ENCODE results near the gene LYPD5. TPM values are rescaled to one million over a fixed set of nuclear protein-coding genes. Genes with fewer than 3 reads are reported as not detected.

Gene LYPD5, protein sequence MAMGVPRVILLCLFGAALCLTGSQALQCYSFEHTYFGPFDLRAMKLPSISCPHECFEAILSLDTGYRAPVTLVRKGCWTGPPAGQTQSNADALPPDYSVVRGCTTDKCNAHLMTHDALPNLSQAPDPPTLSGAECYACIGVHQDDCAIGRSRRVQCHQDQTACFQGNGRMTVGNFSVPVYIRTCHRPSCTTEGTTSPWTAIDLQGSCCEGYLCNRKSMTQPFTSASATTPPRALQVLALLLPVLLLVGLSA
- total RNA-seq (10 to 100 TPM in 1 of 2 donors, 1 to 10 TPM in 1; 4.9 to 14.7 TPM), polyA plus RNA-seq (ENCODE audit: insufficient read depth, low read depth, low replicate concordance) (12.6 TPM)
- long read RNA-seq, donor 1, result 0 reads
- long read RNA-seq, donor 2, partial matches to known transcripts, result 0 of 1 reads
- long read RNA-seq, donor 2, other reads (novel, unspliced or antisense), result 0 of 1 reads

DNA sequence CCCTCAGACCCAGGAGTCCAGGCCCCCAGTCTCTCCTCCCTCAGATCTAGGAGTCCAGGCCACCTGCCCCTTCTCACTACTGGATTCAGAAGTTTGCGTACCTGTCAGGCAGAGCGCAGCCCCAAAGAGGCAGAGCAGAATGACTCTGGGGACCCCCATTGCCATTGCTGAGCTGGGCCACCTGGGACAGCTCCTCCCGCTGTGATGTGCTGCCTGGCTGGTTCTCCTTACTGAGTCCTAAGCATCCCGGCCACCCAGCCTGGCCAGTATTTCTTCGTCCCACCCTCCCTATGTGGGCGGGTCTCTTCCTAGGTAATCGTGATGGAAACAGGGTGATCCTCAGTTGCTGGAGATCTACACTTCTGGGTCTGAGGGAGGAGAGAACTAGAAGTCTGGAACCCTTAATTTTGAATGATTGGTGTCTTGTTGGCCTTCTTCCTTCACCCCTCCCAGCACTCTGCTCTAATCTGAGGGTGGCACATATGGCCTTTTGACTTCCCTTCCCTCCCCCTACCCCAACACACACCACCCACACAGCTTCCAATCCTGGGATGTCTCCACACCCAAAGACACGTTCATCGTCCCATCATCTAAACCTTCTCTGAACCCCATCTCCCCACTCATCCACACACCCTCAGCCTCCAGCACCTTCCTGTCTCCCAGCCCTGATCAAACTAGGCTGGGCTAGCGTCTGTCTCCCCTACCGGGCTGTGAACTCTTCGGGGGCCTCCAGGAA, at the start of gene LYPD5:
Gene LYPD5, minus strand, starts transcription at position 232 of the 736 bp plus-strand sequence. Its CDS starts 67 bp downstream, at position 165.
- TF ChIP-seq POLR2A (IDR thresholded peaks at IDR 0.05), result no peak
- TF ChIP-seq, protein P1, sequence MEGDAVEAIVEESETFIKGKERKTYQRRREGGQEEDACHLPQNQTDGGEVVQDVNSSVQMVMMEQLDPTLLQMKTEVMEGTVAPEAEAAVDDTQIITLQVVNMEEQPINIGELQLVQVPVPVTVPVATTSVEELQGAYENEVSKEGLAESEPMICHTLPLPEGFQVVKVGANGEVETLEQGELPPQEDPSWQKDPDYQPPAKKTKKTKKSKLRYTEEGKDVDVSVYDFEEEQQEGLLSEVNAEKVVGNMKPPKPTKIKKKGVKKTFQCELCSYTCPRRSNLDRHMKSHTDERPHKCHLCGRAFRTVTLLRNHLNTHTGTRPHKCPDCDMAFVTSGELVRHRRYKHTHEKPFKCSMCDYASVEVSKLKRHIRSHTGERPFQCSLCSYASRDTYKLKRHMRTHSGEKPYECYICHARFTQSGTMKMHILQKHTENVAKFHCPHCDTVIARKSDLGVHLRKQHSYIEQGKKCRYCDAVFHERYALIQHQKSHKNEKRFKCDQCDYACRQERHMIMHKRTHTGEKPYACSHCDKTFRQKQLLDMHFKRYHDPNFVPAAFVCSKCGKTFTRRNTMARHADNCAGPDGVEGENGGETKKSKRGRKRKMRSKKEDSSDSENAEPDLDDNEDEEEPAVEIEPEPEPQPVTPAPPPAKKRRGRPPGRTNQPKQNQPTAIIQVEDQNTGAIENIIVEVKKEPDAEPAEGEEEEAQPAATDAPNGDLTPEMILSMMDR (IDR thresholded peaks at IDR 0.05), result no peak
- intact Hi-C loops (cut with DNase I; ENCODE audit: low total_unique reads), result no loop called here
- Histone ChIP-seq H3K36me3 (ENCODE audit: low read depth, missing control alignments) (no peaks in the 10 kb centered on the region), H3K27ac (no peak within 1 kb of the TSS), H3K4me1 (peaks cover 4% of the 10 kb centered on the region), H3K27me3 (no peaks in the 10 kb centered on the region), H3K9me3 (no peaks in the 10 kb centered on the region), H3K4me3 (no peak within 1 kb of the TSS)
- 56 to 71% methylated on average over 9 to 12 of the region's 12 CpGs for WGBS, 2 donors
- no peak for DNase-seq

DNA sequence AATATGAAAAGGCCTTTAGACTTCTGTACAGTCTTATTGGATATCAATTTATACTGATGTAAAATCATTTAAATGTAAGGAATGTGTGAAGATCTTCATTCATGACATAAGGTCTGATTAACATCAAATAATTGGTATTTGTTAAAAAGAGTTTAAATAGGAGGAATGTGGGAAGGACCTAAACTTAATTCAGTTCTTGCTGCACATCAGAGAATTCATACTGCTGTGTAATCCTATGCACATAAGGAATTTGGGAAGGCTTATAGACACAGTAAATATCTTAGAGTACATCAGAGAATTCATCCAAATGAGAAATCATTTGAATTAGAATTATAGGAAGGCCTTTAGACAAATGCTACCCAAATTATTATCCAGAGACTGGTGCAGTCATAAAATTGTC, 46.6 kb upstream of the LYPD5 start:
- Histone ChIP-seq H3K4me1 (no peaks in the 10 kb centered on the region), H3K4me3 (no peak overlapping the region), H3K36me3 (ENCODE audit: low read depth, missing control alignments) (no peaks in the 10 kb centered on the region), H3K9me3 (no peaks in the 10 kb centered on the region), H3K27ac (no peak overlapping the region), H3K27me3 (no peaks in the 10 kb centered on the region)
- no peak for DNase-seq
- TF ChIP-seq POLR2A (IDR thresholded peaks at IDR 0.05), result no peak
- TF ChIP-seq, protein P1 (IDR thresholded peaks at IDR 0.05), result no peak
- intact Hi-C loops (cut with DNase I; ENCODE audit: low total_unique reads), result no loop called here

DNA sequence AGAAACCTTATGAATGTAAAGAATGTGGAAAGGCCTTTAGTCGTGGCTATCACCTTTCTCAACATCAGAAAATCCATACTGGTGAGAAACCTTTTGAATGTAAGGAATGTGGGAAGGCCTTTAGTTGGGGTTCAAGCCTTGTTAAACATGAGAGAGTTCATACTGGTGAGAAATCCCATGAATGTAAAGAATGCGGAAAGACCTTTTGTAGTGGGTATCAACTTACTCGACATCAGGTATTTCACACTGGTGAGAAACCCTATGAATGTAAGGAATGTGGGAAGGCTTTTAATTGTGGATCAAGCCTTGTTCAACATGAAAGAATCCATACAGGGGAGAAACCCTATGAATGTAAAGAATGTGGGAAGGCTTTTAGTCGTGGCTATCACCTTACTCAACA, 45.6 kb upstream of the LYPD5 start:
- H3K27me3 ChIP-seq, result no peaks in the 10 kb centered on the region
- intact Hi-C loops (cut with DNase I; ENCODE audit: low total_unique reads), result no loop called here
- no peak for DNase-seq
- H3K36me3 ChIP-seq (ENCODE audit: low read depth, missing control alignments), result no peaks in the 10 kb centered on the region
- 89% methylated on average over 4 of the region's 4 CpGs for WGBS, 2 donors
- H3K9me3 ChIP-seq, result no peaks in the 10 kb centered on the region
- H3K27ac ChIP-seq, result no peak overlapping the region
- H3K4me1 ChIP-seq, result no peaks in the 10 kb centered on the region
- H3K4me3 ChIP-seq, result no peak overlapping the region
- TF ChIP-seq POLR2A (IDR thresholded peaks at IDR 0.05), result no peak
- TF ChIP-seq, protein P1 (IDR thresholded peaks at IDR 0.05), result no peak

DNA sequence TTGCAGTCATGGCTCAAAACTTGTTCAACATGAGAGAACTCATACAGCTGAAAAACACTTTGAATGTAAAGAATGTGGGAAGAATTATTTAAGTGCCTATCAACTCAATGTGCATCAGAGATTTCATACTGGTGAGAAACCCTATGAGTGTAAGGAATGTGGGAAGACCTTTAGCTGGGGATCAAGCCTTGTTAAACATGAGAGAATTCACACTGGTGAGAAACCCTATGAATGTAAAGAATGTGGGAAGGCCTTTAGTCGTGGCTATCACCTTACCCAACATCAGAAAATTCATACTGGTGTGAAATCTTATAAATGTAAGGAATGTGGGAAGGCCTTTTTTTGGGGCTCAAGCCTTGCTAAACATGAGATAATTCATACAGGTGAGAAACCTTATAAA, 45.0 kb upstream of the LYPD5 start:
- WGBS, 2 donors, result 85 to 90% methylated on average over 1 of the region's 1 CpG
- no peaks in the 10 kb centered on the region for H3K4me1 ChIP-seq
- DNase-seq, result no peak
- no peaks in the 10 kb centered on the region for H3K36me3 ChIP-seq (ENCODE audit: low read depth, missing control alignments)
- no peak for TF ChIP-seq POLR2A (IDR thresholded peaks at IDR 0.05)
- TF ChIP-seq, protein P1 (IDR thresholded peaks at IDR 0.05), result no peak
- no peak overlapping the region for H3K27ac ChIP-seq
- H3K27me3 ChIP-seq, result no peaks in the 10 kb centered on the region
- no peaks in the 10 kb centered on the region for H3K9me3 ChIP-seq
- intact Hi-C loops (cut with DNase I; ENCODE audit: low total_unique reads), result no loop called here
- H3K4me3 ChIP-seq, result no peak overlapping the region

Measured in testis (tissue), 5 donors.